NCI-H345 treated with DMSO at 0.1 percent for 48 hours (cell line): Measurements from ENCODE around the gene SERPINA10.
"Not testable (repeated sequence)": the region's sequence is repeated elsewhere in the genome, so short reads cannot be mapped to it uniquely, and the experiment has no call there.

ENCODE experiments used
- DNase-seq: peaks from one replicate; lab custom pipeline; 2025; ENCODE audit not compliant: unreplicated experiment; lab: John Stamatoyannopoulos, UW

SERPINA10 gene

GRCh38 chr14:94285158-94285557 lies 7.9 kb downstream of the SERPINA10 start:
- no peak for DNase-seq

- DNase-seq, result no peak
These were observed 8.8 kb downstream of the SERPINA10 start for GRCh38 chr14:94284221-94284620.

- DNase-seq, result no peak
These were observed 9.9 kb downstream of the SERPINA10 start for GRCh38 chr14:94282991-94283723.

GRCh38 chr14:94278731-94279130 lies 14.3 kb downstream of the SERPINA10 start:
- DNase-seq, result no peak

- DNase-seq, result not testable (repeated sequence)
These were observed 16.0 kb downstream of the SERPINA10 start for GRCh38 chr14:94276898-94277561.

GRCh38 chr14:94269156-94269555 lies 23.9 kb downstream of the SERPINA10 start:
- no peak for DNase-seq

GRCh38 chr14:94268582-94268981 lies 24.5 kb downstream of the SERPINA10 start:
- not testable (repeated sequence) for DNase-seq

- DNase-seq, result no peak
These were observed 25.7 kb downstream of the SERPINA10 start for GRCh38 chr14:94267352-94267751.

- not testable (repeated sequence) for DNase-seq
These were observed 28.9 kb downstream of the SERPINA10 start for GRCh38 chr14:94264195-94264594.

GRCh38 chr14:94244182-94244581 lies 48.9 kb downstream of the SERPINA10 start:
- DNase-seq, result no peak

- DNase-seq, result no peak
These were observed 53.7 kb downstream of the SERPINA10 start for GRCh38 chr14:94239406-94239805.

- DNase-seq, result no peak
These were observed 55.1 kb downstream of the SERPINA10 start for GRCh38 chr14:94237983-94238382.

- no peak for DNase-seq
These were observed 56.0 kb downstream of the SERPINA10 start for GRCh38 chr14:94237046-94237445.
